IMR-90 (cell line): Measurements from ENCODE around the gene ECM2. TPM values are rescaled to one million over a fixed set of nuclear protein-coding genes. Genes with fewer than 3 reads are reported as not detected.

Experiments
- ATAC-seq: fragments of 200-7000 bp; cut with Tn5 transposase; 2 replicates; pipeline ENCODE4 v1.9.1; 2020; ENCODE audit warnings: low read depth, mild to moderate bottlenecking, moderate library complexity
- BruUV-seq: library from RNA; stranded (reverse); fragments of 400-500 nt; replicated peaks from 2 replicates; lab custom pipeline; 2021; lab: Mats Ljungman, UMichigan
- CTCF ChIA-PET: fragments of 300-600 bp; formaldehyde crosslinking; extraction: SDS; loops from one replicate; lab custom pipeline; 2021; ENCODE audit warnings: antibody characterized with exemption; lab: Yijun Ruan, JAX
- POLR2A ChIA-PET: fragments of 300-600 bp; sonication (Branson Sonifier 250); formaldehyde crosslinking; loops from one replicate; lab custom pipeline; 2022; ENCODE audit warnings: antibody characterized with exemption; ENCODE audit not compliant: unreplicated experiment; lab: Charles Lee
- DNase-seq: peaks from one replicate; pipeline ENCODE4 v3.0.0; 2013
- H2AFZ ChIP-seq: replicated peaks from 2 replicates; pipeline ENCODE3; 2013; ENCODE audit warnings: low read length, mild to moderate bottlenecking; ENCODE audit not compliant: poor library complexity
- H2AK5ac ChIP-seq: 2 replicates; pipeline ENCODE4 v1.6.1; 2013; ENCODE audit warnings: low read depth, low read length, inconsistent platforms
- H2AK9ac ChIP-seq: replicated peaks from 2 replicates; pipeline ENCODE3; 2013; ENCODE audit warnings: mild to moderate bottlenecking, low read depth, low read length, moderate library complexity; ENCODE audit not compliant: poor library complexity
- H2BK120ac ChIP-seq: 2 replicates; pipeline ENCODE4 v1.6.1; 2013; ENCODE audit warnings: low read depth, low read length, inconsistent platforms
- H2BK15ac ChIP-seq: 3 replicates; pipeline ENCODE4 v1.6.1; 2013; ENCODE audit warnings: low read depth, low read length, inconsistent platforms
- H2BK20ac ChIP-seq: 2 replicates; pipeline ENCODE4 v1.6.1; 2013; ENCODE audit warnings: low read depth, mild to moderate bottlenecking, inconsistent platforms, low read length, moderate library complexity
- H2BK5ac ChIP-seq: 2 replicates; pipeline ENCODE4 v1.6.1; 2013; ENCODE audit warnings: mild to moderate bottlenecking, low read depth, low read length, inconsistent platforms; ENCODE audit not compliant: poor library complexity, severe bottlenecking
- H3K14ac ChIP-seq: replicated peaks from 2 replicates; pipeline ENCODE4 v1.6.1; 2013; ENCODE audit warnings: low read depth, low read length, inconsistent platforms
- H3K18ac ChIP-seq: 2 replicates; pipeline ENCODE4 v1.6.1; 2013; ENCODE audit warnings: low read depth, low read length, control low read depth
- H3K23ac ChIP-seq: 2 replicates; pipeline ENCODE4 v1.6.1; 2013; ENCODE audit warnings: low read depth, low read length, inconsistent platforms
- H3K27ac ChIP-seq: 2 replicates; pipeline ENCODE4 v1.5.1; 2013; ENCODE audit warnings: mild to moderate bottlenecking, control low read depth, low read length; ENCODE audit not compliant: insufficient read depth
- H3K27me3 ChIP-seq: 2 replicates; pipeline ENCODE4 v1.6.1; 2013; ENCODE audit warnings: low read length; ENCODE audit not compliant: control insufficient read depth, insufficient read depth
- H3K36me3 ChIP-seq: 2 replicates; pipeline ENCODE4 v1.6.1; 2013; ENCODE audit warnings: low read length, mixed read lengths; ENCODE audit not compliant: control insufficient read depth, insufficient read depth
- H3K4ac ChIP-seq: 2 replicates; pipeline ENCODE4 v1.6.1; 2013; ENCODE audit warnings: low read depth, low read length, inconsistent platforms
- H3K4me1 ChIP-seq: 2 replicates; pipeline ENCODE4 v1.6.1; 2013; ENCODE audit warnings: low read length, mixed read lengths; ENCODE audit not compliant: control insufficient read depth, insufficient read depth
- H3K4me2 ChIP-seq: 2 replicates; pipeline ENCODE4 v1.6.1; 2013; ENCODE audit warnings: low read depth, mild to moderate bottlenecking, control low read depth, low read length, moderate library complexity
- H3K4me3 ChIP-seq: 2 replicates; pipeline ENCODE4 v1.5.1; 2013; ENCODE audit warnings: low read depth, mild to moderate bottlenecking, control low read depth, low read length, moderate library complexity; ENCODE audit not compliant: insufficient read depth
- H3K56ac ChIP-seq: 2 replicates; pipeline ENCODE4 v1.6.1; 2013; ENCODE audit warnings: low read length, inconsistent platforms; ENCODE audit not compliant: insufficient read depth; ENCODE audit errors: extremely low read depth
- H3K79me1 ChIP-seq, 2 experiments: 2 replicates each; pipeline ENCODE4 v1.6.1; 2013; ENCODE audit warnings: low read length in 2 of 2, inconsistent platforms in 1 of 2, low read depth in 1 of 2
- H3K9ac ChIP-seq: 2 replicates; pipeline ENCODE4 v1.6.1; 2013; ENCODE audit warnings: low read depth, low read length, control low read depth
- H3K9me1 ChIP-seq: 2 replicates; pipeline ENCODE4 v1.6.1; 2013; ENCODE audit warnings: low read length, inconsistent platforms; ENCODE audit not compliant: insufficient read depth
- H3K9me3 ChIP-seq: 2 replicates; pipeline ENCODE4 v1.6.1; 2013; ENCODE audit warnings: low read length; ENCODE audit not compliant: control insufficient read depth, insufficient read depth
- H4K20me1 ChIP-seq: 2 replicates; pipeline ENCODE4 v1.6.1; 2013; ENCODE audit warnings: low read length, inconsistent platforms; ENCODE audit not compliant: insufficient read depth
- H4K5ac ChIP-seq: 2 replicates; pipeline ENCODE4 v1.6.1; 2013; ENCODE audit warnings: mild to moderate bottlenecking, low read depth, low read length, control low read depth
- H4K8ac ChIP-seq, 2 experiments: 2 replicates each; pipeline ENCODE4 v1.6.1; 2013; ENCODE audit warnings: low read depth in 2 of 2, low read length in 2 of 2, control low read depth in 1 of 2, inconsistent platforms in 1 of 2
- H4K91ac ChIP-seq: 2 replicates; pipeline ENCODE4 v1.6.1; 2013; ENCODE audit warnings: low read depth, low read length, inconsistent platforms; ENCODE audit not compliant: insufficient read depth
- CHD1 ChIP-seq: IDR thresholded peaks from 2 replicates; pipeline ENCODE4 v1.6.1; 2012; ENCODE audit warnings: low read depth, low read length, improper control_type of control experiment
- ELK1 ChIP-seq: fragments of 150-350 bp; IDR thresholded peaks from 2 replicates; pipeline ENCODE4 v1.6.1; 2016; ENCODE audit warnings: low read depth, mild to moderate bottlenecking, low read length, moderate library complexity, borderline replicate concordance
- MAZ ChIP-seq: IDR thresholded peaks from 2 replicates; pipeline ENCODE4 v1.6.1; 2012; ENCODE audit warnings: low read depth, mild to moderate bottlenecking, low read length, improper control_type of control experiment, moderate library complexity, borderline replicate concordance
- POLR2A ChIP-seq: IDR thresholded peaks from 2 replicates; pipeline ENCODE4 v1.6.1; 2012; ENCODE audit warnings: mild to moderate bottlenecking, low read depth, low read length
- RFX5 ChIP-seq: IDR thresholded peaks from 2 replicates; pipeline ENCODE4 v1.8.0; 2012; ENCODE audit warnings: low read depth, mild to moderate bottlenecking, low read length, moderate library complexity
- WGBS, 2 experiments: methylation state at CpG; one replicate each; pipeline versions ENCODE4 v1.1.5 to v1.1.7; 2013; ENCODE audit warnings: missing lambda C conversion rate in 2 of 2; ENCODE audit not compliant: insufficient read length in 1 of 2; ENCODE audit errors: extremely low coverage in 2 of 2; 5-methylcytosine and 5-hydroxymethylcytosine counted together
- dilution Hi-C: fragments of 300-500 bp; cut with HindIII; formaldehyde crosslinking; loops from one replicate; pipeline ENCODE4 v1.14.3; 2018; ENCODE audit warnings: low sequenced_read_pairs; ENCODE audit not compliant: unreplicated experiment
- in situ Hi-C: fragments of 300-500 bp; cut with MboI; formaldehyde crosslinking; loops from 3 replicates; pipeline ENCODE4 v1.14.3; 2019; ENCODE audit warnings: low sequenced_read_pairs, inconsistent platforms, mixed read lengths
- intact Hi-C: fragments of 100-400 bp; cut with micrococcal nuclease; formaldehyde crosslinking; loops from 2 replicates; pipeline ENCODE4 v1.10.0; 2022
- polyA plus RNA-seq, 3 experiments: library from polyadenylated mRNA; depleted of rRNA; stranded (reverse); fragments of >200 nt; gene quantifications; 2 replicates each; pipeline ENCODE4 v1.2.3, GENCODE V29; 2012; ENCODE audit warnings: low replicate concordance in 1 of 3
- total RNA-seq: library from RNA; depleted of rRNA; stranded (reverse); fragments of >200 nt; gene quantifications from 2 replicates; pipeline ENCODE4 v1.2.3, GENCODE V29; 2012
- TF ChIP-seq, protein P1 (sequence below): conservative IDR thresholded peaks from 2 replicates; pipeline ENCODE4 v1.5.1; 2012; ENCODE audit warnings: mild to moderate bottlenecking, low read depth, low read length, improper control_type of control experiment

ECM2 gene
- total and polyA plus RNA-seq, 2 of the 4 experiments (the other 2 are of a cell fraction), result 0.26 to 0.36 TPM

DNA sequence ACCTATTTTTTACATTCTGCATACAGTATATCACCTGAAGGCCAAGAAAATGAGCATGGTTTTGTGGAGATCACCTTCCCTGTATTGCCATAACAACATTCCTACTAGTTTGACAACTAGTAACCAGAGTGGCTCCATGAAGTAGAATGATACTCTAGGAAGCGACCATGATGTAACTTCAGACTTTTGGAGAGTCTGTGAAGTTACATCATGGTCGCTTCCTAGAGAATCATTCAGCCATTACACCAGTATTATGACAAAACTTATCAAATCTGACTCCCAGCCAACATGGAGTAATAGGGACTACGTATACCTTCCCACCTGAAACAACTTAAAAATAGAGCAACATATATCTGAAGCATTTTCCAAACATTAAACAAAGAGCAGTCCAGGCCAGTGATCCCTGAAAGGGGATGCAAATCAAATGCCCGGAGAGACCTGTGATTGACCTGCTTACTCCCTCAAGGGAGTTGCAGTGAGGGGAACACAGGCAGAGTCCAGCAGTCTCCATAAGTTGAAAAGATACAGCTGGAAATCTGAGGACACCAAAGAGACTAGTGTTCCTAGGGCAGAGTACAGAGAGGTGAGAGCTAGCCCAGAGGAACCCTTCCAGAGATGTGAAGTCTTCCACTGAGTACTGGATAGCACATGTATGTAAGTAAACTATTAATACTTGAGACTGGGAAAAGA lies 7.8 kb downstream of the ECM2 start:
- no peaks in the 10 kb centered on the region for H4K20me1 ChIP-seq
- H3K27ac ChIP-seq, result no peak overlapping the region
- H3K27me3 ChIP-seq, result no peaks in the 10 kb centered on the region
- H2BK120ac ChIP-seq, result no peak overlapping the region
- in situ Hi-C loops, result no loop called here
- DNase-seq (no peak), ATAC-seq (no peak)
- ChIA-PET CTCF (interaction anchor here (0.7 kb wide), 1 partner anchor 18 kb away, joined by 3 read pairs; no protein-coding TSS in a partner anchor), POLR2A (no interaction called here)
- no peaks in the 10 kb centered on the region for H3K9me3 ChIP-seq
- H3K18ac ChIP-seq, result no peak overlapping the region
- H3K23ac ChIP-seq, result no peak overlapping the region
- dilution Hi-C loops, result no loop called here
- H3K9ac ChIP-seq, result no peak overlapping the region
- H2AFZ ChIP-seq, result no peak overlapping the region
- H3K4me1 ChIP-seq, result no peaks in the 10 kb centered on the region
- no TSS peak for BruUV-seq
- H2BK20ac ChIP-seq, result no peak overlapping the region
- no peak overlapping the region for H4K5ac ChIP-seq
- H2AK9ac ChIP-seq, result no peak overlapping the region
- no peak overlapping the region for H3K4me2 ChIP-seq
- WGBS, 2 experiments, result no CpG with 5 or more reads among the region's 4 CpGs
- no peak overlapping the region for H4K8ac ChIP-seq
- H3K4ac ChIP-seq, result no peak overlapping the region
- TF ChIP-seq RFX5 (no peak), CHD1 (no peak), POLR2A (no peak), MAZ (no peak), ELK1 (no peak)
- TF ChIP-seq, protein P1, sequence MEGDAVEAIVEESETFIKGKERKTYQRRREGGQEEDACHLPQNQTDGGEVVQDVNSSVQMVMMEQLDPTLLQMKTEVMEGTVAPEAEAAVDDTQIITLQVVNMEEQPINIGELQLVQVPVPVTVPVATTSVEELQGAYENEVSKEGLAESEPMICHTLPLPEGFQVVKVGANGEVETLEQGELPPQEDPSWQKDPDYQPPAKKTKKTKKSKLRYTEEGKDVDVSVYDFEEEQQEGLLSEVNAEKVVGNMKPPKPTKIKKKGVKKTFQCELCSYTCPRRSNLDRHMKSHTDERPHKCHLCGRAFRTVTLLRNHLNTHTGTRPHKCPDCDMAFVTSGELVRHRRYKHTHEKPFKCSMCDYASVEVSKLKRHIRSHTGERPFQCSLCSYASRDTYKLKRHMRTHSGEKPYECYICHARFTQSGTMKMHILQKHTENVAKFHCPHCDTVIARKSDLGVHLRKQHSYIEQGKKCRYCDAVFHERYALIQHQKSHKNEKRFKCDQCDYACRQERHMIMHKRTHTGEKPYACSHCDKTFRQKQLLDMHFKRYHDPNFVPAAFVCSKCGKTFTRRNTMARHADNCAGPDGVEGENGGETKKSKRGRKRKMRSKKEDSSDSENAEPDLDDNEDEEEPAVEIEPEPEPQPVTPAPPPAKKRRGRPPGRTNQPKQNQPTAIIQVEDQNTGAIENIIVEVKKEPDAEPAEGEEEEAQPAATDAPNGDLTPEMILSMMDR, result no peak
- no peaks in the 10 kb centered on the region; the same call in 1 of the 2 replicates for H3K9me1 ChIP-seq
- no peak overlapping the region for H3K56ac ChIP-seq
- no peaks in the 10 kb centered on the region for H3K79me1 ChIP-seq
- no peak overlapping the region for H2BK5ac ChIP-seq
- intact Hi-C loops, result no loop called here
- H3K14ac ChIP-seq, result no peak overlapping the region
- no peak overlapping the region for H4K91ac ChIP-seq
- no peaks in the 10 kb centered on the region for H3K36me3 ChIP-seq
- H3K4me3 ChIP-seq, result no peak overlapping the region
- no peak overlapping the region for H2BK15ac ChIP-seq
- no peak overlapping the region for H2AK5ac ChIP-seq
